GM10248 (cell line): Measurements from ENCODE around the gene DNAH10.

Experiments
- CTCF ChIA-PET: fragments of 300-600 bp; sonication (Branson Sonifier 250); formaldehyde crosslinking; extraction: SDS; loops from one replicate; lab custom pipeline; 2021; ENCODE audit warnings: antibody characterized with exemption; lab: Yijun Ruan, JAX
- POLR2A ChIA-PET: fragments of 350-650 bp; sonication (Branson Sonifier 250); formaldehyde crosslinking; extraction: SDS; loops from one replicate; lab custom pipeline; 2020; ENCODE audit warnings: antibody characterized with exemption; lab: Yijun Ruan, JAX
- DNase-seq: peaks from one replicate; pipeline ENCODE4 v3.0.0; 2012; ENCODE audit errors: extremely low spot score
- CTCF ChIP-seq: IDR thresholded peaks from 2 replicates; pipeline ENCODE4 v1.5.1; 2012; ENCODE audit warnings: mild to moderate bottlenecking, low read depth; ENCODE audit errors: extremely low read depth, missing control alignments, control extremely low read depth

The DNAH10 gene

GRCh38 chr12:123894823-123895345 is 132.8 kb downstream of the DNAH10 start:
- TF ChIP-seq CTCF = no peak
- ChIA-PET POLR2A (no interaction called here), CTCF (no interaction called here)
- no peak for DNase-seq

- ChIA-PET POLR2A (no interaction called here), CTCF (no interaction called here)
- DNase-seq = no peak
- TF ChIP-seq CTCF = no peak
These were observed 133.3 kb downstream of the DNAH10 start for GRCh38 chr12:123895451-123895850.

- ChIA-PET POLR2A (no interaction called here), CTCF (no interaction called here)
- DNase-seq = no peak
- TF ChIP-seq CTCF = no peak
These were observed 134.7 kb downstream of the DNAH10 start for GRCh38 chr12:123896767-123897166.

GRCh38 chr12:123897221-123897620 is 135.1 kb downstream of the DNAH10 start:
- POLR2A ChIA-PET = no interaction called here
- TF ChIP-seq CTCF = no peak
- CTCF ChIA-PET = no interaction called here
- no peak for DNase-seq

- CTCF ChIA-PET = interaction anchor here (1.5 kb wide), 1 partner anchor 134 kb away, joined by 3 read pairs; no protein-coding TSS in a partner anchor
- POLR2A ChIA-PET = no interaction called here
- no peak for DNase-seq
- no peak for TF ChIP-seq CTCF
These were observed 136.6 kb downstream of the DNAH10 start for GRCh38 chr12:123898673-123899072.

GRCh38 chr12:123899368-123899767 is 137.3 kb downstream of the DNAH10 start:
- ChIA-PET POLR2A (no interaction called here), CTCF (interaction anchor here (1.5 kb wide), 1 partner anchor 133 kb away, joined by 3 read pairs; no protein-coding TSS in a partner anchor)
- TF ChIP-seq CTCF = no peak
- DNase-seq = no peak

- CTCF ChIA-PET = interaction anchor here (0.9 to 5.5 kb wide), 5 partner anchors 13 to 135 kb away, joined by 3 to 45 read pairs (median 4); no protein-coding TSS in a partner anchor
- TF ChIP-seq CTCF = no peak
- POLR2A ChIA-PET = interaction anchor here (0.5 kb wide), 1 partner anchor 869 kb away, joined by 3 read pairs; no protein-coding TSS in a partner anchor
- no peak for DNase-seq
These were observed 138.8 kb downstream of the DNAH10 start for GRCh38 chr12:123900871-123901376.
